ENCODE results near the gene SYNDIG1L.

The SYNDIG1L gene

GRCh38 chr14:74402401-74403251 lies 23.4 kb downstream of the SYNDIG1L start:
- ChIA-PET CTCF (interaction anchor here (0.9 kb wide), 1 partner anchor 35 kb away, joined by 3 read pairs; no protein-coding TSS in a partner anchor), POLR2A (interaction anchor here (0.8 kb wide), 1 partner anchor 39 kb away, joined by 3 read pairs; no protein-coding TSS in a partner anchor)
- no peak for TF ChIP-seq CTCF (IDR thresholded peaks at IDR 0.05; ENCODE audit: control extremely low read depth, extremely low read depth, low read depth, missing control alignments)
- no peak for DNase-seq (ENCODE audit: extremely low spot score)

GRCh38 chr14:74401504-74402241 lies 24.3 kb downstream of the SYNDIG1L start:
- TF ChIP-seq CTCF (IDR thresholded peaks at IDR 0.05; ENCODE audit: control extremely low read depth, extremely low read depth, low read depth, missing control alignments), result no peak
- ChIA-PET CTCF (interaction anchor here (1.2 kb wide), 1 partner anchor 83 kb away, joined by 3 read pairs; no protein-coding TSS in a partner anchor), POLR2A (no interaction called here)
- peak; percentile 87 for DNase-seq (ENCODE audit: extremely low spot score)

GRCh38 chr14:74400919-74401503 lies 25.0 kb downstream of the SYNDIG1L start:
- CTCF ChIA-PET, result interaction anchor here (1.2 to 2.0 kb wide), 2 partner anchors 84 to 149 kb away, joined by 3 to 4 read pairs; no protein-coding TSS in a partner anchor
- peak; percentile 35 for DNase-seq (ENCODE audit: extremely low spot score)
- no peak for TF ChIP-seq CTCF (IDR thresholded peaks at IDR 0.05; ENCODE audit: control extremely low read depth, extremely low read depth, low read depth, missing control alignments)
- POLR2A ChIA-PET, result no interaction called here

DNA sequence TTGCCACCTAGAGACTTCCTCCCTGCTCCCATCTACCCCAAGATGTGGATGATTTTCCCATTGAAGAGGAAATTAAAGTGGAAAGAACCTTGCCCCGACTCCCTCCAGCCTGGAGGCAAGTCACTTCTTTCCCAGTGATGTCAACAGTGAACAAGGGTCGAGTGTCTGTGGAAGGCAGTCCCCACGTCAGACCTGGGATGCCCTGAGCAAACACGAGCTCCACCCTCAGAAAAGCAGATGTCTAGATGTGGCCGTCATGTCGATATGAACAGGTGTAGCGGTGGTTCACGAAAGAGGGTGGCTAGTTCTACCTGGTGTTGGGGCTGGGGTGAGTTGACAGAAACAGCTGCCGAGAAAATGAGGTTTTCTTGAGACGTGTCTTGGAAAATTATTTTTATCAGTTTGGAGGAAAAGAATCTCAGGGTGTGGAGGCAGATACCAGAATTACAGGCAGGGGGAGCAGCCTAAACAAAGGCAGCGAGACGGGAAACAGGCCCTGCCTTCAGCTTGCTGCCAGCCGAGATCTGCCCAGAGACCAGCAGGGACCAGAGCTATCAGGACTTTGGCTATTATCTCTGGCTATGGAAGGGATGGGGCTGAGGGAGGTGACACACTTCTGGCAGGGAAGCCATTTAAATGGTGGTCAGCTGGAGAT lies 25.9 kb downstream of the SYNDIG1L start:
- TF ChIP-seq CTCF (IDR thresholded peaks at IDR 0.05; ENCODE audit: control extremely low read depth, extremely low read depth, low read depth, missing control alignments), result no peak
- CTCF ChIA-PET, result interaction anchor here (2.0 kb wide), 1 partner anchor 149 kb away, joined by 4 read pairs; no protein-coding TSS in a partner anchor
- POLR2A ChIA-PET, result no interaction called here
- no peak for DNase-seq (ENCODE audit: extremely low spot score)

GRCh38 chr14:74395094-74395493 lies 30.9 kb downstream of the SYNDIG1L start:
- POLR2A ChIA-PET, result no interaction called here
- TF ChIP-seq CTCF (IDR thresholded peaks at IDR 0.05; ENCODE audit: control extremely low read depth, extremely low read depth, low read depth, missing control alignments), result no peak
- DNase-seq (ENCODE audit: extremely low spot score), result no peak
- CTCF ChIA-PET, result no interaction called here

DNA sequence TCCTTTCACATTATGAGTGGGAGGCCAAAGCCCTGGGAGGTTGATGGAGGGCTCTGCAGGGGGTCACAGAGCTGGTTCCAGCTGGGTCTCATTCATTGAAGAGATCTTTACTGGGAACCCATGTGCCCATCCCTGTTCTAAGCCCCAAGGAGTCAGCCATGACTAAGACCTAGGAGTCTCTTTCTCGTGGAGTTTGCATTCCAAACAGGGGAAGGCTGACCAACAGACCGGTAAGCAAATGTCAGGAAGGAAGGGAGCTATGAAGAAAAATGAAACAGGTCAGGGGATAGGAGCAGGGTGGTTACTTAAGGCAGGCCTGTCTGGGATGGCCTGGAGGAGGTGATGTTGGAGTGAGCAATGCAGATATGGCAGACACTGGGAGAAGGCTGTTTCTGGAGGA lies 31.5 kb downstream of the SYNDIG1L start:
- DNase-seq (ENCODE audit: extremely low spot score), result no peak
- CTCF ChIA-PET, result no interaction called here
- POLR2A ChIA-PET, result no interaction called here
- TF ChIP-seq CTCF (IDR thresholded peaks at IDR 0.05; ENCODE audit: control extremely low read depth, extremely low read depth, low read depth, missing control alignments), result no peak

Data from GM10248 (cell line).